Muscle layer of colon (tissue), 2 donors: ENCODE data around the gene ZNF213.

Source experiments
- H3K27ac ChIP-seq: one replicate; pipeline ENCODE4 v1.7.0; 2013; ENCODE audit warnings: low read depth, mild to moderate bottlenecking, low read length, moderate library complexity
- H3K27me3 ChIP-seq, 2 donors: one replicate each; pipeline ENCODE4 v1.7.0; 2013; ENCODE audit warnings: low read length in 2 of 2, mild to moderate bottlenecking in 2 of 2; ENCODE audit not compliant: insufficient read depth in 2 of 2, control insufficient read depth in 1 of 2
- H3K36me3 ChIP-seq: one replicate; pipeline ENCODE4 v1.7.0; 2013; ENCODE audit warnings: mild to moderate bottlenecking, low read length; ENCODE audit not compliant: insufficient read depth
- H3K4me1 ChIP-seq: one replicate; pipeline ENCODE4 v1.7.0; 2013; ENCODE audit warnings: mild to moderate bottlenecking, low read length; ENCODE audit not compliant: insufficient read depth
- H3K4me3 ChIP-seq, 2 donors: one replicate each; pipeline ENCODE4 v1.7.0; 2013; ENCODE audit warnings: low read length in 2 of 2, low read depth in 1 of 2, mild to moderate bottlenecking in 1 of 2, moderate library complexity in 1 of 2
- H3K9ac ChIP-seq: one replicate; pipeline ENCODE4 v1.7.0; 2013; ENCODE audit warnings: low read length
- H3K9me3 ChIP-seq: one replicate; pipeline ENCODE4 v1.7.0; 2013; ENCODE audit warnings: mild to moderate bottlenecking, low read length
- donor health status: abdominal sarcoma.
- donor health status: Adenocarcinoma of cecum.

Gene ZNF213

GRCh38 chr16:3183445-3184139 lies 48.8 kb downstream of the ZNF213 start:
- H3K9ac ChIP-seq, result no peak overlapping the region
- H3K27ac ChIP-seq, result no peak overlapping the region
- H3K9me3 ChIP-seq, result no peaks in the 10 kb centered on the region
- H3K27me3 ChIP-seq, result peaks cover 63 to 68% of the 10 kb centered on the region in 2 donors
- H3K36me3 ChIP-seq, result no peaks in the 10 kb centered on the region
- H3K4me3 ChIP-seq, result no peak overlapping the region
- H3K4me1 ChIP-seq, result peaks cover 6% of the 10 kb centered on the region

- Histone ChIP-seq H3K9me3 (no peaks in the 10 kb centered on the region), H3K4me1 (peaks cover 6% of the 10 kb centered on the region), H3K27ac (no peak overlapping the region), H3K36me3 (no peaks in the 10 kb centered on the region), H3K27me3 (peaks cover 74 to 82% of the 10 kb centered on the region in 2 donors), H3K9ac (no peak overlapping the region), H3K4me3 (no peak overlapping the region)
Measured at GRCh38 chr16:3186946-3187690, 52.3 kb downstream of the ZNF213 start.

- Histone ChIP-seq H3K36me3 (no peaks in the 10 kb centered on the region), H3K27me3 (peaks cover 67 to 82% of the 10 kb centered on the region in 2 donors), H3K27ac (no peak within 1 kb of the TSS), H3K9ac (no peak within 1 kb of the TSS), H3K4me3 (no peak within 1 kb of the TSS), H3K9me3 (no peaks in the 10 kb centered on the region), H3K4me1 (no peaks in the 10 kb centered on the region)
Measured at GRCh38 chr16:3187798-3188674, 53.2 kb downstream of the ZNF213 start, which contains the start of gene OR1F1. OR1F1 (plus strand) TSS chr16:3188204.

- Histone ChIP-seq H3K36me3 (no peaks in the 10 kb centered on the region), H3K4me3 (no peak overlapping the region), H3K27me3 (peaks cover 69 to 82% of the 10 kb centered on the region in 2 donors), H3K27ac (no peak overlapping the region), H3K4me1 (no peaks in the 10 kb centered on the region), H3K9ac (no peak overlapping the region), H3K9me3 (no peaks in the 10 kb centered on the region)
Measured at GRCh38 chr16:3188675-3188924, 53.8 kb downstream of the ZNF213 start.

GRCh38 chr16:3188925-3189825 lies 54.3 kb downstream of the ZNF213 start:
- Histone ChIP-seq H3K4me3 (no peak overlapping the region), H3K27ac (no peak overlapping the region), H3K9ac (no peak overlapping the region), H3K27me3 (peaks cover 70 to 82% of the 10 kb centered on the region in 2 donors), H3K4me1 (no peaks in the 10 kb centered on the region), H3K9me3 (no peaks in the 10 kb centered on the region), H3K36me3 (no peaks in the 10 kb centered on the region)

- Histone ChIP-seq H3K27ac (no peak overlapping the region), H3K9me3 (no peaks in the 10 kb centered on the region), H3K36me3 (no peaks in the 10 kb centered on the region), H3K4me3 (no peak overlapping the region), H3K27me3 (peaks cover 70 to 87% of the 10 kb centered on the region in 2 donors), H3K9ac (no peak overlapping the region), H3K4me1 (no peaks in the 10 kb centered on the region)
Measured at GRCh38 chr16:3189869-3190268, 55.0 kb downstream of the ZNF213 start.

- H3K36me3 ChIP-seq, result no peaks in the 10 kb centered on the region
- no peak overlapping the region for H3K4me3 ChIP-seq
- H3K27ac ChIP-seq, result no peak overlapping the region
- H3K27me3 ChIP-seq, result peaks cover 62 to 95% of the 10 kb centered on the region in 2 donors
- H3K4me1 ChIP-seq, result no peaks in the 10 kb centered on the region
- H3K9me3 ChIP-seq, result no peaks in the 10 kb centered on the region
- H3K9ac ChIP-seq, result no peak overlapping the region
Measured at GRCh38 chr16:3190949-3191353, 56.1 kb downstream of the ZNF213 start.
